Omental fat pad (tissue), 4 donors: ENCODE data around the gene GOSR2. TPM values are rescaled to one million over a fixed set of nuclear protein-coding genes. Genes with fewer than 3 reads are reported as not detected.
A peak's percentile ranks its signal among the peaks of the same experiment; 100 is the strongest.

ENCODE experiments used
- ATAC-seq: fragments of 150-250 bp; one replicate; pipeline ENCODE4 v1.9.1; 2016; ENCODE audit warnings: mild to moderate bottlenecking, moderate library complexity; ENCODE audit not compliant: low FRiP score
- DNase-seq: peaks from one replicate; pipeline ENCODE4 v3.0.0-alpha.2; 2019; ENCODE audit warnings: low spot score
- CTCF ChIP-seq, 3 donors: fragments of 450-650 bp; IDR thresholded peaks; one replicate each; pipeline ENCODE4 v1.5.1; 2016 to 2017; ENCODE audit warnings: antibody characterized with exemption in 3 of 3, mild to moderate bottlenecking in 3 of 3, moderate library complexity in 2 of 3
- total RNA-seq, 4 donors: library from RNA; depleted of rRNA; stranded (reverse); fragments of >200 nt; gene quantifications; one replicate each; pipeline ENCODE4 v1.1.0, GENCODE V29; 2016

GOSR2 gene
- total RNA-seq, 4 donors from 2014 or later: 37.4 to 59.4 (median 47.3) TPM

- TF ChIP-seq CTCF (IDR thresholded peaks at IDR 0.05): no peak
- ATAC-seq (no peak), DNase-seq (no peak)
Observed at GRCh38 chr17:46928467-46929261, 5.7 kb downstream of the GOSR2 start.

GRCh38 chr17:46929413-46929812, 6.5 kb downstream of the GOSR2 start:
- no peak for ATAC-seq
- DNase-seq: no peak
- no peak for TF ChIP-seq CTCF (IDR thresholded peaks at IDR 0.05)

GRCh38 chr17:46930051-46930450, 7.1 kb downstream of the GOSR2 start:
- ATAC-seq: no peak
- DNase-seq: no peak
- no peak for TF ChIP-seq CTCF (IDR thresholded peaks at IDR 0.05)

GRCh38 chr17:46931596-46931995, 8.6 kb downstream of the GOSR2 start:
- no peak for TF ChIP-seq CTCF (IDR thresholded peaks at IDR 0.05)
- no peak for ATAC-seq
- DNase-seq: no peak

- peak; percentile 85 for ATAC-seq
- no peak for TF ChIP-seq CTCF (IDR thresholded peaks at IDR 0.05)
- DNase-seq: no peak
Observed at GRCh38 chr17:46935658-46936266, 12.8 kb downstream of the GOSR2 start.

- peak; percentile 35 for DNase-seq
- TF ChIP-seq CTCF (IDR thresholded peaks at IDR 0.05): peak in 1 of 3 donors; percentile 38
- peak; percentile 63 for ATAC-seq
Observed at GRCh38 chr17:46940692-46941404, 17.9 kb downstream of the GOSR2 start.
